Endothelial cell of umbilical vein (primary cell): ENCODE data around the gene CYP2A7. TPM values are rescaled to one million over a fixed set of nuclear protein-coding genes. Genes with fewer than 3 reads are reported as not detected.
"Not testable (repeated sequence)": the region's sequence is repeated elsewhere in the genome, so short reads cannot be mapped to it uniquely, and the experiment has no call there.

ENCODE experiments used
- BruUV-seq: library from RNA; stranded (reverse); fragments of 400-500 nt; replicated peaks from 2 replicates; lab custom pipeline; 2021; lab: Mats Ljungman, UMichigan
- CTCF ChIA-PET: fragments of 300-600, 350-600 bp; sonication (Branson Sonifier 250); formaldehyde crosslinking; loops from one replicate; lab custom pipeline; 2021; ENCODE audit warnings: antibody characterized with exemption, inconsistent platforms; lab: Charles Lee
- POLR2A ChIA-PET: fragments of 300-600, 350-600 bp; sonication (Branson Sonifier 250); formaldehyde crosslinking; loops from one replicate; lab custom pipeline; 2021; ENCODE audit warnings: antibody characterized with exemption, inconsistent platforms; lab: Charles Lee
- DNase-seq: peaks from one replicate; pipeline ENCODE4 v3.0.0-alpha.2; 2011; ENCODE audit warnings: low read depth, low spot score
- FAIRE-seq: peaks from 2 replicates; lab custom pipeline; 2011; peaks lifted over from hg19 to GRCh38; lab: Jason Lieb, UNC
- H2AFZ ChIP-seq: 2 replicates; pipeline ENCODE4 v1.6.0; 2012; ENCODE audit warnings: low read depth, low read length, control low read depth, inconsistent platforms
- H3K27ac ChIP-seq: 2 replicates; pipeline ENCODE4 v1.5.1; 2011; ENCODE audit warnings: low read depth, mild to moderate bottlenecking, control low read depth, low read length, moderate library complexity; ENCODE audit not compliant: insufficient read depth
- H3K27me3 ChIP-seq, 2 experiments: 2 replicates each; pipeline versions ENCODE4 v1.6.0 to v1.6.1; 2011; ENCODE audit warnings: low read length in 2 of 2, mixed read lengths in 1 of 2; ENCODE audit not compliant: control insufficient read depth in 2 of 2, insufficient read depth in 2 of 2
- H3K36me3 ChIP-seq, 2 experiments: 2 replicates in 1 of 2; 3 replicates in 1 of 2; pipeline ENCODE4 v1.5.1; 2011; ENCODE audit warnings: low read length in 2 of 2, mild to moderate bottlenecking in 1 of 2, moderate library complexity in 1 of 2; ENCODE audit not compliant: control insufficient read depth in 2 of 2, insufficient read depth in 2 of 2; ENCODE audit errors: extremely low read depth in 1 of 2
- H3K4me1 ChIP-seq: 3 replicates; pipeline ENCODE4 v1.5.1; 2011; ENCODE audit warnings: mild to moderate bottlenecking, low read length; ENCODE audit not compliant: control insufficient read depth, insufficient read depth; ENCODE audit errors: extremely low read depth
- H3K4me2 ChIP-seq: 2 replicates; pipeline ENCODE4 v1.6.1; 2011; ENCODE audit warnings: low read length, control low read depth, mixed read lengths; ENCODE audit not compliant: insufficient read depth
- H3K4me3 ChIP-seq, 3 experiments: fragments of 200-600 bp in 1 of 3; sonication (generic), shearing (Covaris generic) in 1 of 3; replicated peaks in 1 of 3; 2 replicates each; pipeline ENCODE4 v1.5.1; 2011 to 2016; ENCODE audit warnings: control low read depth in 3 of 3, low read length in 3 of 3, mild to moderate bottlenecking in 2 of 3, inconsistent platforms in 1 of 3, low read depth in 1 of 3, moderate library complexity in 1 of 3; ENCODE audit not compliant: insufficient read depth in 1 of 3
- H3K79me2 ChIP-seq: 2 replicates; pipeline ENCODE4 v1.6.0; 2012; ENCODE audit warnings: low read length, inconsistent platforms; ENCODE audit not compliant: control insufficient read depth, insufficient read depth
- H3K9ac ChIP-seq: replicated peaks from 2 replicates; pipeline ENCODE3; 2011; ENCODE audit warnings: low read length, control low read depth; ENCODE audit not compliant: insufficient read depth; ENCODE audit errors: extremely low read depth
- H3K9me1 ChIP-seq: replicated peaks from 3 replicates; pipeline ENCODE4 v1.6.0; 2011; ENCODE audit warnings: mild to moderate bottlenecking, low read length; ENCODE audit not compliant: control insufficient read depth, insufficient read depth; ENCODE audit errors: extremely low read depth
- H3K9me3 ChIP-seq: replicated peaks from 2 replicates; pipeline ENCODE4 v1.5.1; 2012; ENCODE audit warnings: low read length, inconsistent platforms; ENCODE audit not compliant: control insufficient read depth, insufficient read depth
- H4K20me1 ChIP-seq: replicated peaks from 2 replicates; pipeline ENCODE3; 2011; ENCODE audit warnings: mild to moderate bottlenecking, low read length; ENCODE audit not compliant: control insufficient read depth, insufficient read depth; ENCODE audit errors: extremely low read depth
- dilution Hi-C: fragments of 300-500 bp; cut with MboI; formaldehyde crosslinking; loops from one replicate; pipeline ENCODE4 v1.15.0; 2019; ENCODE audit warnings: low sequenced_read_pairs; ENCODE audit not compliant: extremely low pct_ligation_motif_present
- intact Hi-C: fragments of 100-400 bp; cut with micrococcal nuclease; formaldehyde crosslinking; loops from one replicate; pipeline ENCODE4 v1.10.0; 2022
- polyA plus RNA-seq, 4 experiments: library from polyadenylated mRNA; depleted of rRNA in 3 of 4; stranded (reverse) in 3 of 4; unstranded in 1 of 4; fragments of >200 nt; gene quantifications; 2 replicates each; pipeline versions ENCODE4 v1.2.1 to v1.2.3, GENCODE V29; 2011 to 2012; ENCODE audit warnings: missing spikeins in 1 of 4
- total RNA-seq: library from RNA; stranded (reverse); gene quantifications from 2 replicates; pipeline ENCODE4 v1.2.3, GENCODE V29; 2021

The CYP2A7 gene
- total and polyA plus RNA-seq, 2 donors (not counting 3 experiments of a cell fraction or from before 2014, with no cell fraction given), result not detected

DNA sequence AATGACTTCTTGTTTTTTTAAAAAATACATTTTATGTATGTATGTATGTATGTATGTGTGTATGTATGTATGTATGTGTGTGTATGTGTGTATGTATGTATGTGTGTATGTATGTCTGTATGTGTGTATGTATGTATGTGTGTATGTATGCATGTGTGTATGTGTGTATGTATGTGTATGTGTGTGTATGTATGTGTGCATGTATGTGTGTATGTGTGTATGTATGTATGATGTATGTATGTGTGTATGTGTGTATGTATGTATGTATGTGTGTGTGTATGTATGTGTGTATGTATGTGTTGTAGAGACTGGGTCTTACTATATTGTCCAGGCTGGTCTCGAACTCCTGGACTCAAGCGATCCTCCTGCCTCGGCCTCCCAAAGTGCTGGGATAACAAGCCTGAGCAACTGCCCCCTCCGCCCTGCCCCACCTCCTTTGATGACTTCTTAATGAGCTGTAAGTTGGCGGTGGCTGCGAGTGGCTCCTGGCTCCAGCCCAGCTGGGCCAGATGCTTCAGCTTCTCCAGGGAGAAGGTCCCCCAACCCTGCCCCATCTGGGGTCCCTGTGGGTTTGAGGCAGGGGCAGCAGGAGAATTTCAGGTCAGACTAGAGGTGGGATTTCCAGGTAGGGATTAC, 56.5 kb downstream of the CYP2A7 start:
- H3K4me2 ChIP-seq, H3K9ac ChIP-seq, H3K9me1 ChIP-seq, H3K9me3 ChIP-seq, dilution Hi-C loops, H2AFZ ChIP-seq, H3K36me3 ChIP-seq, H3K79me2 ChIP-seq, H4K20me1 ChIP-seq, FAIRE-seq, DNase-seq, POLR2A ChIA-PET, BruUV-seq, H3K27me3 ChIP-seq, intact Hi-C loops, CTCF ChIA-PET, H3K27ac ChIP-seq, H3K4me1 ChIP-seq, H3K4me3 ChIP-seq: not testable (repeated sequence)

Other genes with a start within 250 kb of the CYP2A7 start
- gene NUMBL, start 191.6 kb downstream of the CYP2A7 start, total RNA-seq, result 46.7 and 47.4 TPM in 2 replicates
- 21.5 and 31.5 TPM in 2 replicates for gene NUMBL, start 191.6 kb downstream of the CYP2A7 start, polyA plus RNA-seq
- 15.3 and 19.2 TPM in 2 replicates for gene COQ8B, start 165.3 kb downstream of the CYP2A7 start, total RNA-seq
- gene COQ8B, start 165.3 kb downstream of the CYP2A7 start, polyA plus RNA-seq, result 16.2 and 21.5 TPM in 2 replicates
- 16.1 and 16.9 TPM in 2 replicates for gene ITPKC, start 165.1 kb downstream of the CYP2A7 start, total RNA-seq
- gene ITPKC, start 165.1 kb downstream of the CYP2A7 start, polyA plus RNA-seq, result 7.2 and 7.3 TPM in 2 replicates
- 7.7 and 9.1 TPM in 2 replicates for gene ACTMAP, start 131.8 kb downstream of the CYP2A7 start, total RNA-seq
- gene ACTMAP, start 131.8 kb downstream of the CYP2A7 start, polyA plus RNA-seq, result 5.2 and 5.3 TPM in 2 replicates
- 131 and 139 TPM in 2 replicates for gene SNRPA, start 131.0 kb downstream of the CYP2A7 start, total RNA-seq
- 84.6 and 109 TPM in 2 replicates for gene SNRPA, start 131.0 kb downstream of the CYP2A7 start, polyA plus RNA-seq
- gene MIA, start 106.7 kb downstream of the CYP2A7 start, total RNA-seq, result not detected in 2 replicates
- 0.32 TPM in 1 of 2 replicates, not detected in the other for gene MIA, start 106.7 kb downstream of the CYP2A7 start, polyA plus RNA-seq
- 31.4 and 33.6 TPM in 2 replicates for gene RAB4B, start 104.0 kb downstream of the CYP2A7 start, total RNA-seq
- 61.0 and 65.8 TPM in 2 replicates for gene RAB4B, start 104.0 kb downstream of the CYP2A7 start, polyA plus RNA-seq
- 147 and 152 TPM in 2 replicates for gene EGLN2, start 83.0 kb downstream of the CYP2A7 start, total RNA-seq
- 118 and 124 TPM in 2 replicates for gene EGLN2, start 83.0 kb downstream of the CYP2A7 start, polyA plus RNA-seq
- gene CYP2A6, start 31.8 kb downstream of the CYP2A7 start, total RNA-seq, result not detected in 2 replicates
- not detected in 2 replicates for gene CYP2A6, start 31.8 kb downstream of the CYP2A7 start, polyA plus RNA-seq
- not detected in 2 replicates for gene CYP2B6, start 109.1 kb upstream of the CYP2A7 start, total RNA-seq
- gene CYP2B6, start 109.1 kb upstream of the CYP2A7 start, polyA plus RNA-seq, result not detected in 2 replicates
- gene CYP2A13, start 206.2 kb upstream of the CYP2A7 start, total RNA-seq, result not detected in 2 replicates
- not detected in 2 replicates for gene CYP2A13, start 206.2 kb upstream of the CYP2A7 start, polyA plus RNA-seq
- not detected in 2 replicates for gene CYP2F1, start 232.2 kb upstream of the CYP2A7 start, total RNA-seq
- gene CYP2F1, start 232.2 kb upstream of the CYP2A7 start, polyA plus RNA-seq, result not detected in 2 replicates